K562 (cell line): ENCODE data around the gene RBM26. TPM values are rescaled to one million over a fixed set of nuclear protein-coding genes. Genes with fewer than 3 reads are reported as not detected.
"Not testable (repeated sequence)": the region's sequence is repeated elsewhere in the genome, so short reads cannot be mapped to it uniquely, and the experiment has no call there.

Experiments
- ATAC-seq: fragments of 200-7000 bp; cut with Tn5 transposase; 3 replicates; pipeline ENCODE4 v1.9.1; 2020; ENCODE audit warnings: moderate library complexity
- BruUV-seq: library from RNA; stranded (reverse); fragments of 400-500 nt; replicated peaks from 2 replicates; lab custom pipeline; 2021; lab: Mats Ljungman, UMichigan
- CTCF ChIA-PET: fragments of 300-600 bp; formaldehyde crosslinking; extraction: SDS; loops from one replicate; lab custom pipeline; 2021; ENCODE audit warnings: low intra/inter-chr PET ratio; lab: Yijun Ruan, JAX
- POLR2A ChIA-PET: fragments of 300-600, 350-650 bp; sonication (Branson Sonifier 250); formaldehyde crosslinking; extraction: SDS; loops from one replicate; lab custom pipeline; 2021; ENCODE audit warnings: antibody characterized with exemption, inconsistent platforms; lab: Yijun Ruan, JAX
- DNase-seq, 4 experiments: peaks; one replicate each; pipeline versions ENCODE4 v3.0.0 to v3.0.0-alpha.2; 2011 to 2018; ENCODE audit warnings: low spot score in 3 of 4, mixed read lengths in 3 of 4; ENCODE audit errors: extremely low read depth in 1 of 4
- FAIRE-seq: peaks from 2 replicates; lab custom pipeline; 2011; peaks lifted over from hg19 to GRCh38; lab: Jason Lieb, UNC
- H2AFZ ChIP-seq: 2 replicates; pipeline ENCODE4 v1.6.0; 2011; ENCODE audit warnings: low read depth, low read length, control low read depth, inconsistent platforms
- H3K27ac ChIP-seq: fragments of 200-600 bp; 3 replicates; pipeline ENCODE4 v1.8.0; 2011; ENCODE audit warnings: low read depth, mild to moderate bottlenecking, control low read depth, inconsistent platforms, low read length, moderate library complexity, mixed read lengths; ENCODE audit errors: extremely low read depth
- H3K27me3 ChIP-seq, 2 experiments: fragments of 300-600 bp in 1 of 2; 2 replicates in 1 of 2; 3 replicates in 1 of 2; pipeline versions ENCODE4 v1.6.0 to v1.8.0; 2011; ENCODE audit warnings: inconsistent platforms in 2 of 2, low read length in 2 of 2, mild to moderate bottlenecking in 1 of 2, mixed read lengths in 1 of 2, moderate library complexity in 1 of 2; ENCODE audit not compliant: control insufficient read depth in 2 of 2, insufficient read depth in 2 of 2
- H3K36me3 ChIP-seq: fragments of 300-600 bp; 3 replicates; pipeline ENCODE4 v1.8.0; 2011; ENCODE audit warnings: mild to moderate bottlenecking, low read length, inconsistent platforms; ENCODE audit not compliant: control insufficient read depth, insufficient read depth
- H3K4me1 ChIP-seq, 2 experiments: fragments of 200-600 bp in 1 of 2; replicated peaks in 1 of 2; 2 replicates in 1 of 2; 3 replicates in 1 of 2; pipeline versions ENCODE4 v1.5.1 to v1.8.0; 2011; ENCODE audit warnings: inconsistent platforms in 2 of 2, low read length in 2 of 2, mild to moderate bottlenecking in 1 of 2, mixed read lengths in 1 of 2, moderate library complexity in 1 of 2; ENCODE audit not compliant: control insufficient read depth in 2 of 2, insufficient read depth in 2 of 2
- H3K4me2 ChIP-seq: 2 replicates; pipeline ENCODE4 v1.6.1; 2011; ENCODE audit warnings: low read length, control low read depth, inconsistent platforms, mixed read lengths; ENCODE audit not compliant: insufficient read depth
- H3K4me3 ChIP-seq: fragments of 200-600 bp; sonication (generic), shearing (Covaris generic); 2 replicates; pipeline ENCODE4 v1.5.1; 2016; ENCODE audit warnings: control low read depth, inconsistent platforms
- H3K79me2 ChIP-seq: fragments of 200-600 bp; 3 replicates; pipeline ENCODE4 v1.8.0; 2011; ENCODE audit warnings: low read length, inconsistent platforms; ENCODE audit not compliant: control insufficient read depth, insufficient read depth
- H3K9ac ChIP-seq, 2 experiments: 2 replicates each; pipeline versions ENCODE4 v1.6.0 to v1.6.1; 2011; ENCODE audit warnings: low read depth in 2 of 2, low read length in 2 of 2, control low read depth in 1 of 2, inconsistent platforms in 1 of 2, mild to moderate bottlenecking in 1 of 2, mixed read lengths in 1 of 2; ENCODE audit not compliant: insufficient read depth in 1 of 2
- H3K9me1 ChIP-seq: one replicate; pipeline ENCODE4 v1.6.0; 2011; ENCODE audit warnings: inconsistent platforms, mild to moderate bottlenecking, low read length, moderate library complexity; ENCODE audit not compliant: control insufficient read depth, insufficient read depth
- H3K9me3 ChIP-seq: replicated peaks from 2 replicates; pipeline ENCODE4 v1.5.1; 2011; ENCODE audit warnings: low read depth, low read length, inconsistent platforms; ENCODE audit not compliant: control insufficient read depth, insufficient read depth
- H4K20me1 ChIP-seq: replicated peaks from 2 replicates; pipeline ENCODE4 v1.6.1; 2011; ENCODE audit warnings: low read length, inconsistent platforms, mixed read lengths; ENCODE audit not compliant: control insufficient read depth, insufficient read depth
- CHD2 ChIP-seq: IDR thresholded peaks from 2 replicates; pipeline ENCODE4 v1.6.1; 2011; ENCODE audit warnings: low read depth, low read length
- ZNF696 ChIP-seq: fragments of 250-450 bp; sonication (Bioruptor Pico); conservative IDR thresholded peaks from 2 replicates; pipeline ENCODE4 v1.4.0; 2020; ENCODE audit warnings: mild to moderate bottlenecking, moderate library complexity
- WGBS: fragments of 100-300 bp; shearing (Covaris generic); methylation state at CpG from one replicate; pipeline ENCODE4 v1.1.6; 2016; ENCODE audit warnings: low coverage, mixed read lengths; ENCODE audit not compliant: insufficient coverage; ENCODE audit errors: missing lambda C conversion rate; 5-methylcytosine and 5-hydroxymethylcytosine counted together
- in situ Hi-C: fragments of 300-500 bp; cut with MboI; formaldehyde crosslinking; loops from 4 replicates; pipeline ENCODE4 v1.15.0; 2018; ENCODE audit warnings: inconsistent platforms, mixed read lengths
- intact Hi-C: fragments of 100-400 bp; cut with micrococcal nuclease; formaldehyde crosslinking; loops from 2 replicates; pipeline ENCODE4 v1.14.2; 2022
- polyA plus RNA-seq, 8 experiments: library from polyadenylated mRNA; depleted of rRNA in 4 of 8; stranded (reverse) in 5 of 8; unstranded in 3 of 8; fragments of >200 nt; fragmentation: Nextera tagmentation in 2 of 8; fragmentation: Illumina TruSeq in 1 of 8; extraction: Ambion mirVana in 2 of 8; extraction: Trizol in 1 of 8; gene quantifications; 2 replicates each; pipeline versions ENCODE4 v1.2.1 to v1.2.3, GENCODE V29; 2011 to 2014; ENCODE audit warnings: inconsistent platforms in 1 of 8, missing spikeins in 1 of 8
- total RNA-seq, 7 experiments: library from RNA; depleted of rRNA in 6 of 7; stranded (reverse); fragments of >200 nt in 6 of 7; fragmentation: Illumina TruSeq in 2 of 7; extraction: Trizol in 2 of 7; gene quantifications; 2 replicates each; pipeline versions ENCODE4 v1.2.1 to v1.2.3, GENCODE V29; 2011 to 2021; ENCODE audit warnings: low replicate concordance in 1 of 7

RBM26 gene
- total and polyA plus RNA-seq, 9 of the 15 experiments (the other 6 are each of a cell fraction or from before 2014, with no cell fraction given): 10.0 to 42.4 (median 26.4) TPM

- Histone ChIP-seq H3K9me3 (no peaks in the 10 kb centered on the region), H3K9me1 (no peaks in the 10 kb centered on the region), H3K27ac (no peak overlapping the region), H4K20me1 (no peaks in the 10 kb centered on the region), H3K4me1 (no peaks in the 10 kb centered on the region), H3K27me3 (no peaks in the 10 kb centered on the region; a peak in 2 of 5 replicates), H3K36me3 (no peaks in the 10 kb centered on the region), H3K9ac (no peak overlapping the region), H3K4me3 (no peak overlapping the region), H3K4me2 (no peak overlapping the region), H2AFZ (no peak overlapping the region), H3K79me2 (no peaks in the 10 kb centered on the region)
- DNase-seq: no peak
- WGBS: 8% methylated on average over 3 of the region's 3 CpGs
- no peak for ATAC-seq
- ChIA-PET POLR2A (no interaction called here), CTCF (no interaction called here)
- FAIRE-seq: no peak
- intact Hi-C loops: no loop called here
- BruUV-seq: no TSS peak
- in situ Hi-C loops: no loop called here
- TF ChIP-seq ZNF696 (CRISPR knock-in tag): no peak
- TF ChIP-seq, all 486 proteins: peak for 0
These were observed 124.7 kb downstream of the RBM26 start for GRCh38 chr13:79281339-79281747.

GRCh38 chr13:79279735-79280134 lies 126.3 kb downstream of the RBM26 start:
- H3K4me2 ChIP-seq, H3K36me3 ChIP-seq, H3K9me1 ChIP-seq, ATAC-seq, BruUV-seq, intact Hi-C loops, H3K9me3 ChIP-seq, H3K27ac ChIP-seq, H3K9ac ChIP-seq, H4K20me1 ChIP-seq, H3K79me2 ChIP-seq, in situ Hi-C loops, H3K4me1 ChIP-seq, FAIRE-seq, POLR2A ChIA-PET, CTCF ChIA-PET, H3K27me3 ChIP-seq, H3K4me3 ChIP-seq: not testable (repeated sequence)
- 7% methylated on average over 10 of the region's 12 CpGs for WGBS
- DNase-seq: peak in 1 of 4 experiments; percentile 1
- H2AFZ ChIP-seq: peak overlapping the region; percentile 40; the same call in 1 of the 2 replicates
- peak; percentile 44; the same call in 1 of the 2 replicates for TF ChIP-seq CHD2
